ENCODE results near the gene SH3BGRL2.

DNA sequence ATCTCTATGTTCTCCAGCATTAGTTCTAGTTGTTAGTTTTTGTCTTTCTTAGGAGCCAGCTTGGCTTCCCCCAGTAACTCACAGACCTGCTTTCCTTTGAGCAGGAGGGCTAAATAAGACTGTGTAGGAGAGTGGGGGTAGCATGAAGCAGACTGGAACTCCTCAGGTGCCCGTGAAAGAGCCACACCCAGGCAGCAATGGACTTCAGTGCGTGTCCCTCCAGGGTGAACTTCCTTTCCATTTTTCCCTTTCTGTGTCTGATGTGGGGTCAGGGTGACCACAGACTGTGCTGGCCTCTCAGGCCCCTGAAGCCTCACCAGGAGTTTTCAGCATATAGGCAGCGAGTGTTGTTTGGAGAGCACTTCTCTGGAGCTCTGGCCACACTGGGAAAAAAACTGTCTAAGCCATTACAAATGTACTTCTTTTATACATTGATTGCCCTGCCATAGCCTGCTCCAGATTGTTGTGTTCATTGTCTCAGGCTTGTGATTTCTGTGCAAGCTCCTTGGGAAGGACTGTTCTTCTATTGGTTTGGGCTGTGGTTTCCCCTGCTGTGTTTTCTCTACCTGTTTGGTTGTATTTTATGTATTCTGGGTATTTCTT, 55.7 kb downstream of the SH3BGRL2 start:
- no peak for TF ChIP-seq EZH2 (optimal IDR thresholded peaks at IDR 0.05; ENCODE audit: low read depth, low read length)
- TF ChIP-seq, protein P1, sequence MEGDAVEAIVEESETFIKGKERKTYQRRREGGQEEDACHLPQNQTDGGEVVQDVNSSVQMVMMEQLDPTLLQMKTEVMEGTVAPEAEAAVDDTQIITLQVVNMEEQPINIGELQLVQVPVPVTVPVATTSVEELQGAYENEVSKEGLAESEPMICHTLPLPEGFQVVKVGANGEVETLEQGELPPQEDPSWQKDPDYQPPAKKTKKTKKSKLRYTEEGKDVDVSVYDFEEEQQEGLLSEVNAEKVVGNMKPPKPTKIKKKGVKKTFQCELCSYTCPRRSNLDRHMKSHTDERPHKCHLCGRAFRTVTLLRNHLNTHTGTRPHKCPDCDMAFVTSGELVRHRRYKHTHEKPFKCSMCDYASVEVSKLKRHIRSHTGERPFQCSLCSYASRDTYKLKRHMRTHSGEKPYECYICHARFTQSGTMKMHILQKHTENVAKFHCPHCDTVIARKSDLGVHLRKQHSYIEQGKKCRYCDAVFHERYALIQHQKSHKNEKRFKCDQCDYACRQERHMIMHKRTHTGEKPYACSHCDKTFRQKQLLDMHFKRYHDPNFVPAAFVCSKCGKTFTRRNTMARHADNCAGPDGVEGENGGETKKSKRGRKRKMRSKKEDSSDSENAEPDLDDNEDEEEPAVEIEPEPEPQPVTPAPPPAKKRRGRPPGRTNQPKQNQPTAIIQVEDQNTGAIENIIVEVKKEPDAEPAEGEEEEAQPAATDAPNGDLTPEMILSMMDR (IDR thresholded peaks at IDR 0.05; ENCODE audit: low read length): no peak

All from MM.1S (cell line).